NB4 (cell line): Measurements from ENCODE around the gene NTM.

Source experiments
- DNase-seq: peaks from one replicate; pipeline ENCODE4 v3.0.0; 2010; ENCODE audit warnings: low read depth
- H3K4me3 ChIP-seq: one replicate; pipeline ENCODE4 v1.5.1; 2011; ENCODE audit warnings: mild to moderate bottlenecking, low read depth, low read length, moderate library complexity
- CTCF ChIP-seq: IDR thresholded peaks from one replicate; pipeline ENCODE4 v1.5.1; 2012; ENCODE audit warnings: low read depth, low read length
- MYC ChIP-seq: IDR thresholded peaks from 2 replicates; pipeline ENCODE4 v1.6.1; 2011; ENCODE audit warnings: low read depth, low read length
- POLR2A ChIP-seq: IDR thresholded peaks from 2 replicates; pipeline ENCODE4 v1.6.1; 2011; ENCODE audit warnings: mild to moderate bottlenecking; ENCODE audit not compliant: insufficient read length; ENCODE audit errors: extremely low read depth
- TF ChIP-seq, protein P1 (sequence below): IDR thresholded peaks from 2 replicates; pipeline ENCODE4 v1.6.1; 2011; ENCODE audit warnings: low read depth, low read length

The NTM gene

DNA sequence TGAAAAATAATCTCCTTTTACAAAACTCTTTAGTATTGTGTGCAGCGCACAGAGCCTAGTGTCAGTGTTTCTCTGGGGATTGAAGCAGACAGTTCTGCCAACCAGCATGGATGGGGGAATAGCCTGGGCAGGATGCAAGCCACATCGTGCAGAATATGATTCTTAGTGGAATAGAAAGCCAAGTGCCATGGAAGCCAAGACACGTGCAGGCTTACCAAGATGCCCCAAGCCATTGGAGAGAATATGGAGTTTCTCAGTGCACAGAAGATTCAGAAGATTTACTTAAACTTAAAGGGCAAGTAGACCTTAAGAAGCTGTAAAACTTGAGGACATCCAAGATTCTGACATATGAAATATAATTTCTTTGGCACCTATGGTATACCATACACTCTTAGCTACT is 917.6 kb downstream of the NTM start:
- TF ChIP-seq MYC (no peak), CTCF (no peak), POLR2A (no peak)
- TF ChIP-seq, protein P1, sequence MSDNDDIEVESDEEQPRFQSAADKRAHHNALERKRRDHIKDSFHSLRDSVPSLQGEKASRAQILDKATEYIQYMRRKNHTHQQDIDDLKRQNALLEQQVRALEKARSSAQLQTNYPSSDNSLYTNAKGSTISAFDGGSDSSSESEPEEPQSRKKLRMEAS, result no peak
- no peak for DNase-seq
- H3K4me3 ChIP-seq, result no peak overlapping the region

DNA sequence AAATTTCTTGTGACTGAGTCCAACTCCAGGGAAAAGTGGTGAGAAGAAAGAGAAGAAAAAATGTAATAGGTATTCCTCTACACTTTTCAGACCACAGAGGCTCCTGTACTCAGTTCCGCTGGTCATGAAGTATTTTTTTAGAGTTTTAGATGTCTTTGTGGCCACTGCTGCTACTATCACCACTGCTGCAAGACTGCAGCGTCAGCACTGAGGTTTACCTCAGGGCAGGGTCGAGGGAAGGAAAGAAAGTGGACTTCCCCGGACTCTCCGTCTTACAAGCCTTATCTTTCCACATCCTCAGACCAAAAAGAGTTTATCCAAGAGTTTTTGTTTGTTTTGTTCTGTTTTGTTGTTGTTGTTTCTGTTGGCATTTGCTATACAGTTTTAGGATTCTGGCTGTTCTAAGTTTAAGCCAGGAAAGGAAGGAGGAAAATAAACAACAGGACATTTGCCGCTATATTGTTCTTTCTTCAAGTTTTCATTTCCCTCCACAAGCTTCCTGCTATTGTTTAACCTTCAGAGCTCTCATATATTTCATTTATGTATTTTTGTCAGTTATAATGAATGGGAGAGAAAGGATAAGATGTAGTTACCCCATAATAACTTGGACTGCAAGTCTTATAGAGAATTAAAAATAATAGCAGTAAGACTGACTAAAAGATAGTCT is 919.3 kb downstream of the NTM start:
- no peak overlapping the region for H3K4me3 ChIP-seq
- DNase-seq, result no peak
- TF ChIP-seq CTCF, result no peak
- no peak for TF ChIP-seq MYC
- TF ChIP-seq POLR2A, result no peak
- TF ChIP-seq, protein P1, result no peak

GRCh38 chr11:132293586-132293985 is 923.2 kb downstream of the NTM start:
- no peak overlapping the region for H3K4me3 ChIP-seq
- no peak for DNase-seq
- TF ChIP-seq POLR2A (no peak), MYC (no peak), CTCF (no peak)
- TF ChIP-seq, protein P1, result no peak

- H3K4me3 ChIP-seq, result no peak overlapping the region
- DNase-seq, result no peak
- TF ChIP-seq MYC, result no peak
- TF ChIP-seq CTCF, result no peak
- TF ChIP-seq, protein P1, result no peak
- TF ChIP-seq POLR2A, result no peak
Observed at GRCh38 chr11:132296946-132297610, 926.7 kb downstream of the NTM start.

DNA sequence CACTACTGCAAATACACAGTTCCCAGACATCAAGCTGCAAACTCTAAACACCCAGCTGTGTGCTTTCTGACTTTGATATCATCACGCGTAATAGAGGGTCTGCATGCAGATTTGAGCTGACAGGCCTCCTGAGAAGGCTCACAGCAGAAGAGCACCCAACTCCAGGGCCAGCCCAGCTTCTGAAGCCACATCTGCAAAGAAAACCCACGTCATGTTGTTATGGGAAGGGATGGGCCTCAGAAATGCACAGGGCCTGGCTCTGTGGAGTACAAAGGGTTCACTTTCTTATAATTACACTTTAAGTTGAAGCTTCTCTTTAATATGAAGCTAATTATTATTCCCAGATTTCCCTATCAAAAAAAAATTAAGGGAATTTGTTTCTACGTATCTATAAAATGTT is 927.9 kb downstream of the NTM start:
- H3K4me3 ChIP-seq, result no peak overlapping the region
- no peak for TF ChIP-seq MYC
- no peak for TF ChIP-seq CTCF
- TF ChIP-seq, protein P1, result no peak
- TF ChIP-seq POLR2A, result no peak
- no peak for DNase-seq

DNA sequence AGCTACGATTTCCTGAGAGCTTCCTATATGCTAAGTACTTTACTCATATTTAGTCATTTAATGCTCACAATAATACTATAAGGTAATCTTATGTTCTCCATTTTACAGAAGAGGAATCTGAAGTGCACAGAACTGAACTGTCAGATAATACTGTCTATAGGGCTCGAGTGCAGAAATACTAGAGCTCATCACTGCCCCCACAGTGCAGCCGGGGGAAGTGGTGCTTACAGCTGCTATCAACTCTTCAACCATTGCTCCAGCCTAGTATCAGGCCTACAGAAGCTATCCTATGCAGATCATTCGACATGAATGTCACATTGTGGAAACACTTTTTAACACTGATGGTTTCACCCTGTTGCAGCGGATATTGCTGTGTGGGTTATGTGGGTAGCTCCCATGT is 929.9 kb downstream of the NTM start:
- no peak for TF ChIP-seq MYC
- peak; percentile 75 for TF ChIP-seq CTCF
- no peak for TF ChIP-seq POLR2A
- TF ChIP-seq, protein P1, result no peak
- no peak overlapping the region for H3K4me3 ChIP-seq
- DNase-seq, result peak; percentile 21
